CD4-positive, alpha-beta T cell treated with Interleukin-15 for 4 hours (primary cell): ENCODE data around the gene HMGB4.

Experiments
- DNase-seq: peaks from one replicate; pipeline ENCODE4 v3.0.0-alpha.2; 2020; ENCODE audit warnings: low spot score

HMGB4 gene

GRCh38 chr1:33848205-33848937 is 15.5 kb upstream of the HMGB4 start:
- no peak for DNase-seq

- no peak for DNase-seq
Observed at GRCh38 chr1:33849211-33849610, 14.7 kb upstream of the HMGB4 start.

DNA sequence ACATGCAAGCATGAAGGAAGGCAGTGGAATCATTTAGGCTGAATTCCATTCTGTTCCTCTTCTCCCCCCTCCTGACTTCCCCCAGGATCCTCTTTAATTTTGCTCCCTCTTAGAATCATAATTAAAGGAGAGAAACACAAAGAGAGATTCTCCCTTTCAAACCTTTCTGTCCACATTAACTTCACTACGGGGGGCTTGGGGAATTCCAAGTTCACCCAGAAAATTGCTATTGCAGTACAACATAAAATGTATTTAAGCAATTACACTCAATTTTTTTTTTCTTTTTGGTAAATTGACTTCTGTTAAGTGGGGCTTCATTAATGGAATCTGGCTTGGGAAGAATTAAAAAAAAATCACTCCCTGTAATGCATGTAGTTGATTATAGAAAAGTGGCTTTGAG is 13.4 kb upstream of the HMGB4 start:
- DNase-seq, result no peak

DNA sequence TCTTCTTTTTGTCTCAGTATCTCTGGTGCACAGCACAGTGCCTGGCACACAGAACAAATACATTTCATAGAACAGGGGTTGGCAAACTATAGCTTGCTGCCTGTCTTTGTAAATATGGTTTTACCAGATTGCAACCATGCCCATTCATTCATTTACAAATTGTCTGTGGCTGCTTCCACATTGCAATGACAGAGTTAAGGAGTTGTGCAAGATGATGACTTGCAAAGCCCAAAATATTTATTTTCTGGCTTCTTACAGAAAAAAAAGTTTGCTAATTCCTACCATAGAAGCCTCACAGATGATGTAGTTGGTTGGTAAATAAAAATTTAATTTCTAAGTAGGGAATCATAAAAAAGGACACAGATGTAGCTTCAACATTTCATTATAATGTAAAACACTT is 11.2 kb upstream of the HMGB4 start:
- no peak for DNase-seq

DNA sequence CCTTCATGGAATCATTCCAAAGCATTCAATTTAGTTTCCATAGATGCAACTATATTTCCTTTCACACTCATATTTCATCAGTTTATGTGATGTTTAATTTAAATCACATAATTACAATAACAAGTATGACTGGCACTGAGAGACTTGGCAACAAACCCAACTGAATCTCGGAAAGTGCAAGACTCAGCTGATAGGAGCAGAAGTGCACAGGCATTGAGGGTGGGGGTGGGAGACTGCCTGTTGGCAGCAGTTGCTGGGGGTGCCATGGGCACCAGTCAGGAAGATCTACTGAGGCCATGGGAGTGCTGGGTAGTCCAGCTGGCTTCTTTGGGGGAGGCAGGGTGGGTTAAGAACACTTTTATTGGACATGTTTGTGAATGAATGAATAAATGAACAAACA is 10.4 kb upstream of the HMGB4 start:
- no peak for DNase-seq

DNA sequence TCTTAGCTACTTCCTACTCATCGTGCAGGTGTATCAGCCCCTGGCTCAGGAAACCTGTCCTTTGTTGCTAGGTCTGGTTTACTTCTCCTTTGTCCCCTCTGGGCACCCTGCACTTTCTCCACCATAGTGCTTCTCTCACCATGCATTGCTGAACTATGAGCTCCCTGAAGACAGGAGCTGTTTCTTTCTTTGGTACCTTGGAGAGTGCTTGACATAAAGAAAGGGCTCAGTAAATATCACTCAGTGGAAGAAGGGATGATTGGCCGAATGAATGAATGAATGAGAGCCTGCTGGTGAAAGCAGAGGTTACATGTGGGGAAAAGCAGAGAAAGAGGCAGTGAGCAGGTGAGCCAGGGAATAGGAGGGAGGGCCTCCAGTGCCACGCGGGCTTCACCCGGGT is 9.8 kb upstream of the HMGB4 start:
- no peak for DNase-seq

DNA sequence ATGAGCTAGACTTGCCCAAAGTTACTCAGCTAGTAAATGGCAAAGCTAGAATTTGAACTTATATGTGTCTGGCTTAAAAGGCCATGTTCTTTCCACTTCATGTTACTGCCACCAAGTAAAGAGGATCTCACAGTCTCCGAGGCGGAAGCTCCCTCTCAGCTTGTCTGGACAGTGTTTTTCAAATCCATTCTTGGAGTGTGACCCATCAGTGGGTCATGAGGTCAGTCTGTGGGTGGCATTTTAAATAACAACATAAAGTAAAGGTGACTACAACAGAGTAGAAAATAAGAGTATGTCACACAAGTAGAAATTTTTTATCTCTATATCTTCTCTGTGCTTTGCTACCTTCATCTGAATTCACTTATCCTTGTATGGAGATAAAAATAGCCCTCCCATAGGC is 3.2 kb upstream of the HMGB4 start:
- DNase-seq, result no peak

DNA sequence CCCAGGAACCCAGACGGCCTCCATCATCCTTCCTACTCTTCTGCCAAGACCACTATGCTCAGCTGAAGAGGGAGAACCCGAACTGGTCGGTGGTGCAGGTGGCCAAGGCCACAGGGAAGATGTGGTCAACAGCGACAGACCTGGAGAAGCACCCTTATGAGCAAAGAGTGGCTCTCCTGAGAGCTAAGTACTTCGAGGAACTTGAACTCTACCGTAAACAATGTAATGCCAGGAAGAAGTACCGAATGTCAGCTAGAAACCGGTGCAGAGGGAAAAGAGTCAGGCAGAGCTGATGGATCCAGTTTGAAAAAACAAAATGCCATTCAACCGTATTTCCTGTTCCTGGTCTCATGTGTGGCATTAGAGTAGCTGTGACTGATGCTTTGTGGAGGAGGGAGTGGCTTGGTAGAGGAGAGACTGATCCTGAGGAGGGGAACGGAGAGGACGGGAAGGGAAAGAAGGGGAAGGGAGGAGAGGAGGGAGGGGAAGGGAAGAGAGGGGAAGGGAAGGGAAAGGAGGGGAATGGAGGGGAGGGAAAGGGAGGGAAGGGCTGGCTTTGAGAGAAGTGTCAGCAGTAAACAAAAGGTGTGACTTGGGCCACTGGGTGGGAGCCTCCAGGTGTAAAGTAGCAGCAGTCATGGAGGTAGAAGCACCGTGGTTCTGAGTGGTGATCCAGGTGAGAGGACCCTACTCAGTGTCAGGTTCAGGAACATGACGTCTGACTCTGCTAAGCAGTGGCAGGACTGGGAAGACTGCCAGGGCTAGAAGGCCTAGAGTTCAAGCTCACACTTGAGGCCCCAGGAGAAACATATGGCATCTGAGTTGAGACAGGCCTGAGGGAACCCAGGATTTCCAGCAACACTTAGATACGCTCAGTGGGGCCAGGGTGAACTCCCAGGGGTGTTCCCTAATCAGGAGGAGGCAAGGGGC is 846 bp downstream of the HMGB4 start:
- DNase-seq, result no peak

GRCh38 chr1:33866281-33866680 is 2.4 kb downstream of the HMGB4 start:
- DNase-seq, result no peak

GRCh38 chr1:33867684-33868083 is 3.8 kb downstream of the HMGB4 start:
- no peak for DNase-seq

GRCh38 chr1:33872275-33872674 is 8.4 kb downstream of the HMGB4 start:
- DNase-seq, result no peak

GRCh38 chr1:33872683-33873082 is 8.8 kb downstream of the HMGB4 start:
- DNase-seq, result no peak

- DNase-seq, result no peak
Observed at GRCh38 chr1:33874636-33875035, 10.8 kb downstream of the HMGB4 start.

DNA sequence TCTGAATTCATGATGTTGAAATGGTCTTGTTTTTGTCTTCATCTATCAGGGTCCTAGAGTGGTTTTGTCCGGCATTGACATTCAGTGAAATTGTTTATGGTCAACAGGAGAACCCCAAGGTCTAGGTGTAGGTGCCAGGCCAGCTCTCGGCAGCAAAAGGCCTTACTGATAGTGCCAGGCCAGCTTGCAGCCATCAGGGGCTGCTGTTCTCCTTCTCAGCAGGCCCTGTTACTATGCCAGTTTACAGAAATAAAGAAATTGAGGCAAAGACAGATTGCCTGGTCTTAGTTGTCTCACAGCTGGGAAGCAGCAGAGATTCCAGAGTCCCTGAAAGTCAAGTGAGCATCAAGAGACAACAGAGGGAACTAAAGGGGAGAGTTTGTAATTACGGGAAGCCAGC is 12.0 kb downstream of the HMGB4 start:
- DNase-seq, result no peak

GRCh38 chr1:33876970-33877650 is 13.2 kb downstream of the HMGB4 start:
- no peak for DNase-seq

DNA sequence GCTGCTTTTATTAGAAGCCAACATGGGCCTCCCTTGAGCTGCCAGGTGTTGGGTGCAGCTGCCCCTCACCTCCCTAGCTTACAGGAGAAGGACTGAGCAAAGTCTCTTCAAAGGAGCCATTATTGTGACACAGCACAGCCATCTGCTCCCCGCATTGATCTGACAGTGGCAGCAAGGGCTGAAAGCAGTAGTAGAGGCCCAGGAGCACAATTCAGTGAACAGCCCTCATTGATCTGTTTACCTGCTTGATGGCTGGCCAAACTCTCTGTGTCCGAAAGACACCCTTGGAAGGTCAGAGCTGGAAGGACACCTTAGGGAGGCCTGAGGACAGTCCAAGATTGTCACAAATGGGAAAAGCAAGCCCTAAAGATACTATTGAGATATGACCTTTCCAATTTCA is 14.5 kb downstream of the HMGB4 start:
- DNase-seq, result no peak

GRCh38 chr1:33880305-33880704 is 16.4 kb downstream of the HMGB4 start:
- no peak for DNase-seq

GRCh38 chr1:33886496-33886895 is 22.6 kb downstream of the HMGB4 start:
- no peak for DNase-seq

- no peak for DNase-seq
Observed at GRCh38 chr1:33893147-33893830, 29.4 kb downstream of the HMGB4 start.

DNA sequence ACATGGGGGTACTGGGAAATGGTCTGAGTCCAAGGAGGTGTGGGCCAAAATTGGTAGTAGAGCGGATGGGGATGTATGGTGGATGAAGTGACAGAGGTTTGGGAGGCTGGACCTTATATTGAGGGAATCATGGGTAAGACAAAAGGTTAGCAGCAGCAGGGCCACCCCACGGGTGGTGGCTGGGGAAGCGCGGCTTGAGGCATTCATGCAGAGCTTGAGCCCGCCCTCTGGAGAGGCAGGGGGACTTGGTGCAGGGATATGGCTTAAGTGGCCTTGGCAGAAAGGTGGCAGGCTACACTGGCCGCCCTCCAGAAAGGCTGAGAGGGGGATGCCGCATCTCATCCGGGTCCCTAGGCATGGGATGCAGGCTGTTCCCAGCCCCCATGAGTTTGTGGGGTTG is 31.5 kb downstream of the HMGB4 start:
- DNase-seq, result no peak

DNA sequence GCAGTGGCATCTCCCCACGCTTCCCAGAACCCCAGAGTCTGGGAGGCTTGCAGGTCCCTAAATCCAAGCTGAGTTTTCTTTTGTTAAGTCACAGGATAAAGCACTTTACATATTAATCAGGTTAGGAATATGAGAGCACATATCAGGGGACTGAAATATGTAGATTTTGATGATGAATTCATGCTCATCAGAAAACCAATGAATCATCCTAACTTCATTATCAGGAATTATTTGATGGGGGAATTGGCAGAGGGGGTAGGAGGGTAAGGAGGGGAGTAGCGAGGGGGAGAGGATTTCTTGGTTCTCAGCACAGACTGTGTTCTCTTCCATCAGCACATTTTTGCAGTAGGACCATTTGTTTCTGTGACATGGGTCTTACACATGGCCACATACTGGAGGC is 32.1 kb downstream of the HMGB4 start:
- no peak for DNase-seq

- DNase-seq, result no peak
Observed at GRCh38 chr1:33897092-33897725, 33.3 kb downstream of the HMGB4 start.
